DOHH2 (cell line): Measurements from ENCODE around the gene ISOC2.

ENCODE experiments used
- H3F3A ChIP-seq: fragments of 200-600 bp; sonication (generic), shearing (Covaris generic); 2 replicates; pipeline ENCODE4 v1.6.0; 2016; ENCODE audit warnings: antibody characterized with exemption, mild to moderate bottlenecking; ENCODE audit not compliant: control insufficient read depth, insufficient read depth
- H3K27ac ChIP-seq: fragments of 200-600 bp; sonication (generic); 2 replicates; pipeline ENCODE4 v1.5.1; 2014; ENCODE audit warnings: low read depth, mild to moderate bottlenecking, low read length, moderate library complexity
- H3K27me3 ChIP-seq: fragments of 200-600 bp; sonication (generic); 2 replicates; pipeline ENCODE4 v1.6.1; 2014; ENCODE audit warnings: mild to moderate bottlenecking, low read length, mixed read lengths; ENCODE audit not compliant: control insufficient read depth
- H3K36me3 ChIP-seq: fragments of 200-600 bp; sonication (generic); 2 replicates; pipeline ENCODE4 v1.6.1; 2014; ENCODE audit warnings: mild to moderate bottlenecking, low read length, moderate library complexity, mixed read lengths; ENCODE audit not compliant: control insufficient read depth
- H3K4me1 ChIP-seq: fragments of 200-600 bp; sonication (generic); 2 replicates; pipeline ENCODE4 v1.6.1; 2014; ENCODE audit warnings: mild to moderate bottlenecking, low read length, mixed read lengths; ENCODE audit not compliant: control insufficient read depth
- H3K4me2 ChIP-seq: fragments of 200-600 bp; sonication (generic); 2 replicates; pipeline ENCODE4 v1.6.0; 2014; ENCODE audit warnings: mild to moderate bottlenecking, low read length, moderate library complexity
- H3K4me3 ChIP-seq: fragments of 200-600 bp; sonication (generic); 2 replicates; pipeline ENCODE4 v1.5.1; 2014; ENCODE audit warnings: mild to moderate bottlenecking, low read length, mixed read lengths
- H3K79me2 ChIP-seq: fragments of 200-600 bp; sonication (generic); 2 replicates; pipeline ENCODE4 v1.6.1; 2014; ENCODE audit warnings: mild to moderate bottlenecking, low read length, mixed read lengths; ENCODE audit not compliant: control insufficient read depth
- H3K9me2 ChIP-seq: fragments of 200-600 bp; sonication (generic); replicated peaks from 2 replicates; pipeline ENCODE4 v1.6.1; 2014; ENCODE audit warnings: mild to moderate bottlenecking, low read length, mixed read lengths; ENCODE audit not compliant: control insufficient read depth
- H3K9me3 ChIP-seq: fragments of 200-600 bp; sonication (generic); 2 replicates; pipeline ENCODE4 v1.6.1; 2014; ENCODE audit warnings: antibody characterized with exemption, low read length, mixed read lengths; ENCODE audit not compliant: control insufficient read depth, insufficient read depth
- H4K20me1 ChIP-seq: fragments of 200-600 bp; sonication (generic); 2 replicates; pipeline ENCODE4 v1.6.0; 2014; ENCODE audit warnings: low read depth, mild to moderate bottlenecking, antibody characterized with exemption, low read length, moderate library complexity; ENCODE audit not compliant: control insufficient read depth, insufficient read depth
- CTCF ChIP-seq: fragments of 200-600 bp; sonication (generic); IDR thresholded peaks from one replicate; pipeline ENCODE4 v1.5.1; 2014; ENCODE audit warnings: antibody characterized with exemption, mild to moderate bottlenecking, low read depth, low read length; ENCODE audit not compliant: poor library complexity, severe bottlenecking
- EZH2phosphoT487 ChIP-seq: fragments of 200-600 bp; sonication (generic); IDR thresholded peaks from 2 replicates; pipeline ENCODE4 v1.6.1; 2017; ENCODE audit warnings: borderline replicate concordance, mild to moderate bottlenecking, antibody characterized with exemption, low read length, moderate library complexity, mixed read lengths

ISOC2 gene

DNA sequence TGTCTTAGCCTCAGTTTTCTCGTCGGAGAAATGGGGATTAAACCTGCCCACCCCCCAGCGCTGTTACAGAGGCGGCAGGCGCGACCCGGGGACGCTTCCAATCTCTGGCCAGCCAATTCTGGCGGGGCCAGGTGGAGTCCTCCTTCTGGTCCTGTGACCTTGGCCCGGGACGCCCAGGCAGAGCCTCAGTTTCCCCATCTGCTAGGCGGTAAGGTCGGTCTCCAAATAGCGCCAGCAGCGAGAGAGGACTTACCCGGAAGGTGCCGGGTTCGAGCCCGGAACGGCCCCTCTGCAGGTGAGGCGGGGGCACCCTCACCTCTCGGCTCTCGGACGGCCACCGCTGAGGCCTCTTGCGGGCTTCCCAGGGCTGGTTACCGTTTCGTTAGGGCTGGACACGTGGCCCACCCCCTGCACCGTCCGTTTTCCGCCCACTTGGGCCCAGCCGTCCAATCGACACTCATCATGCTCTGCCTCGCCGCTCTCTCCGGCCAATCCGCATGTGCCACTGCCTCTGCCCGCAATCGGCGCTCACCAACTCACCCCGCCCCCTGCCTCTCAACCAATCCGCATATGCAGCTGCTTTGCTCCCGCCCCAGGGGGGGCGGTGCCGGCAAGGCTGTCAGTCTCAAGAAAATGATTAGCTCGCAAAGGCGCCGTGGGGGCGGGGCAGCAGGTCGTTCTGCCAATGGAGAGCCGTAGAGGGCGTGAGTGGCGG, at the start of gene ISOC2:
ISOC2 (minus strand) TSS at position 384 of the 715 bp plus-strand sequence. CDS start 5,156 bp downstream, outside the sequence.
- Histone ChIP-seq H3K27me3 (no peaks in the 10 kb centered on the region), H3K36me3 (no peaks in the 10 kb centered on the region), H3K4me3 (peak within 1 kb of the TSS; percentile 93), H3K9me3 (no peaks in the 10 kb centered on the region), H3K79me2 (peaks cover 16% of the 10 kb centered on the region), H3K27ac (peak within 1 kb of the TSS; percentile 51), H3K9me2 (no peaks in the 10 kb centered on the region), H4K20me1 (0 out of 2 replicates have a peak, but pooled peaks cover 3% of the 10 kb centered on the region), H3K4me1 (peaks cover 18% of the 10 kb centered on the region), H3K4me2 (peak within 1 kb of the TSS; percentile 98), H3F3A (peaks cover 11% of the 10 kb centered on the region)
- TF ChIP-seq CTCF (no peak), EZH2phosphoT487 (no peak)

GRCh38 chr19:55508120-55508519, 46.7 kb upstream of the ISOC2 start:
- Histone ChIP-seq H3K4me2 (no peak overlapping the region), H3F3A (no peaks in the 10 kb centered on the region), H3K36me3 (no peaks in the 10 kb centered on the region), H4K20me1 (no peaks in the 10 kb centered on the region), H3K9me2 (no peaks in the 10 kb centered on the region), H3K79me2 (no peaks in the 10 kb centered on the region), H3K27me3 (peaks cover 3% of the 10 kb centered on the region; the same call in 1 of the 2 replicates), H3K4me1 (peaks cover 8% of the 10 kb centered on the region), H3K4me3 (no peak overlapping the region), H3K27ac (no peak overlapping the region), H3K9me3 (peaks cover 4% of the 10 kb centered on the region)
- TF ChIP-seq CTCF, result no peak

GRCh38 chr19:55504981-55505380, 43.5 kb upstream of the ISOC2 start:
- Histone ChIP-seq H3K4me2 (no peak overlapping the region), H3K4me3 (no peak overlapping the region), H3K9me3 (peaks cover 5% of the 10 kb centered on the region)

More at GRCh38 chr19:55504981-55505380, 43.5 kb upstream of the ISOC2 start:
- no peaks in the 10 kb centered on the region for H3K79me2 ChIP-seq
- H3K27ac ChIP-seq, result no peak overlapping the region
- H3K4me1 ChIP-seq, result peaks cover 8% of the 10 kb centered on the region
- H3K27me3 ChIP-seq, result no peaks in the 10 kb centered on the region
- no peaks in the 10 kb centered on the region for H3K36me3 ChIP-seq
- no peaks in the 10 kb centered on the region for H3K9me2 ChIP-seq
- H3F3A ChIP-seq, result 0 out of 2 replicates have a peak, but pooled peaks cover 4% of the 10 kb centered on the region
- TF ChIP-seq CTCF (no peak), EZH2phosphoT487 (no peak)
- H4K20me1 ChIP-seq, result no peaks in the 10 kb centered on the region
